ENCODE data around the gene CTSF. TPM values are rescaled to one million over a fixed set of nuclear protein-coding genes. Genes with fewer than 3 reads are reported as not detected.
"Not testable (repeated sequence)": the region's sequence is repeated elsewhere in the genome, so short reads cannot be mapped to it uniquely, and the experiment has no call there.

Gene CTSF
- total RNA-seq, 1 experiment from 2014 or later = 3.7 TPM

DNA sequence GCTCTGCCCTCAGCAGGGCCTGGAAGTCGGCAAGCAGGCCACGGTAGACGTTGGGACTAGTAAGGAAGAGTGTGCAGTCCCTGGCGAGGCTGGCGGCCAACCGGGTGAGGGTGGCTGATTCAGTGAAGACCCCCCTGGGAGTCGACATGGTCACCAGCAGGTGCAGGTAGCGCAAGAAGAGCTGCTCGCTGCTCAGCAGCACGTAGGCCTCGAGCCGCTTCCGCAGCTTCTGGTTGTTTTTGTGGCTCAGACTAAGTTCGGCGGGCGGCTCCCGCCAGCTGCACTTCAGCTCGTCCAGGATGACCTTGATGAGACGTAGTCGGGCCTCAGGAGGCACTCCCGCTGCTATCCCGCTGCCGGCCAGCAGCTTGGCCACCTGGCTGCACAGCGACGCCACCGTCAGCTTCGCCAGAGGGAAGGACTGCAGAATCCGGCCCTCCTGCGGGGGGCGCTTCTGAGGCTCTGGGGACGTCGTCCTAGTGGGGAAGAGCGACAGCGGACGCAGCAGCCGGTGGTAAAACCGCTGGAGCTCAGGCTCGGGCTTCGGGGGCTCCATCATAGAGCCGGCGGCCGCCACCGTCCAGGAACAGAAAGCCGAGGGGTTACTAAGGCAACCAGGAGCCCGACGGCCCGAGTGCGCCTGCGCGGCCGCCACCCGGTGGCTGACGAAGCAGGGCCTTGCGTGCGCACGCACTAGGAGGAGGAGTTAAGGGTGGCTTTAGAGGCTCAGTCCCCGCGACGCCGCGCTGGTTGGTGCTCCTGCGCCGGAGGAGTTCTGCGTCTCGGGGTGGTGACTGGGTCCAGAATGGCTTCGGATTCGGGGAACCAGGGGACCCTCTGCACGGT, 24.3 kb upstream of the CTSF start, which contains the start of the genes CCDC87 and CCS:
CCDC87 (minus strand) TSS at position 607 of the 846 bp plus-strand sequence; CDS start at position 559, 48 bp downstream.
CCS (plus strand) TSS at position 729 of the 846 bp plus-strand sequence; CDS start at position 806, 77 bp downstream.
- Histone ChIP-seq H3K27ac (ENCODE audit: low read depth, low read length, poor library complexity, severe bottlenecking) (peak within 1 kb of the TSS; percentile 72), H3K9me3 (ENCODE audit: low read depth, low read length, poor library complexity, severe bottlenecking) (no peaks in the 10 kb centered on the region), H3K4me3 (ENCODE audit: low read depth, low read length, poor library complexity, severe bottlenecking) (peak within 1 kb of the TSS; percentile 65), H3K4me1 (ENCODE audit: insufficient read depth, low read length, poor library complexity, severe bottlenecking) (peaks cover 9% of the 10 kb centered on the region), H3K27me3 (replicated peaks; ENCODE audit: insufficient read depth, low read depth, low read length, poor library complexity) (no peaks in the 10 kb centered on the region), H3K36me3 (ENCODE audit: insufficient read depth, low read length, poor library complexity, severe bottlenecking) (no peaks in the 10 kb centered on the region)
- DNase-seq (ENCODE audit: low spot score) = peak; percentile 98
- ChIA-PET CTCF (interaction anchor here (0.5 to 1.0 kb wide), 3 partner anchors 11 to 86 kb away, joined by 5 to 10 read pairs (median 6); no protein-coding TSS in a partner anchor), POLR2A (ENCODE audit: low non-redundant PET) (interaction anchor here (0.5 kb wide), 2 partner anchors 46 to 456 kb away, joined by 3 to 4 read pairs; no protein-coding TSS in a partner anchor)
- no TSS peak for BruUV-seq (replicated peaks)
- intact Hi-C loops (cut with micrococcal nuclease; ENCODE audit: unreplicated experiment) = no loop called here
- TF ChIP-seq, protein P1, sequence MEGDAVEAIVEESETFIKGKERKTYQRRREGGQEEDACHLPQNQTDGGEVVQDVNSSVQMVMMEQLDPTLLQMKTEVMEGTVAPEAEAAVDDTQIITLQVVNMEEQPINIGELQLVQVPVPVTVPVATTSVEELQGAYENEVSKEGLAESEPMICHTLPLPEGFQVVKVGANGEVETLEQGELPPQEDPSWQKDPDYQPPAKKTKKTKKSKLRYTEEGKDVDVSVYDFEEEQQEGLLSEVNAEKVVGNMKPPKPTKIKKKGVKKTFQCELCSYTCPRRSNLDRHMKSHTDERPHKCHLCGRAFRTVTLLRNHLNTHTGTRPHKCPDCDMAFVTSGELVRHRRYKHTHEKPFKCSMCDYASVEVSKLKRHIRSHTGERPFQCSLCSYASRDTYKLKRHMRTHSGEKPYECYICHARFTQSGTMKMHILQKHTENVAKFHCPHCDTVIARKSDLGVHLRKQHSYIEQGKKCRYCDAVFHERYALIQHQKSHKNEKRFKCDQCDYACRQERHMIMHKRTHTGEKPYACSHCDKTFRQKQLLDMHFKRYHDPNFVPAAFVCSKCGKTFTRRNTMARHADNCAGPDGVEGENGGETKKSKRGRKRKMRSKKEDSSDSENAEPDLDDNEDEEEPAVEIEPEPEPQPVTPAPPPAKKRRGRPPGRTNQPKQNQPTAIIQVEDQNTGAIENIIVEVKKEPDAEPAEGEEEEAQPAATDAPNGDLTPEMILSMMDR (conservative IDR thresholded peaks at IDR 0.05; ENCODE audit: low read depth, low read length) = peak; percentile 70
- TF ChIP-seq EZH2 (IDR thresholded peaks at IDR 0.05; ENCODE audit: borderline replicate concordance, low read depth, low read length, poor library complexity, severe bottlenecking) = no peak

DNA sequence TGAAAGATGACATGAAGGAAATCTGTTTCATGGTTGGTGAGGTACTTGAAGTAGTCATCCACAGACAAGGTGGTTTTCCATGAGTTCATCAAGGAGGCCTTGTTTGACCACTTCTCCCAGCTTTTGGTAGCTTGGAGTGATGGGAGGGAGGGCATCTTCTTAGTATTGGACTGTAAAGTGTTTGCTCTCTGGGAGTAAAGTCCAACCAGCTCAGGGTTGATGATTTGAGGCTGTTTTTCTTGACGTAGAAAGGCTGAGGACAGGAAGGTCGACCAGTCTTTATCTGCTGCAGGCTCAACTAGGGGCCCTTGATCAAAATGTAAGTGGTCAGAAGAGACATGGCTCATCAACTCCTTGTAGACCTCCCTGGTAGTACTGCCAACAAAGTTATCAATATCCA, 22.8 kb upstream of the CTSF start:
- Histone ChIP-seq H3K4me1 (ENCODE audit: insufficient read depth, low read length, poor library complexity, severe bottlenecking) (peaks cover 9% of the 10 kb centered on the region), H3K4me3 (ENCODE audit: low read depth, low read length, poor library complexity, severe bottlenecking) (no peak overlapping the region), H3K27me3 (replicated peaks; ENCODE audit: insufficient read depth, low read depth, low read length, poor library complexity) (no peaks in the 10 kb centered on the region), H3K27ac (ENCODE audit: low read depth, low read length, poor library complexity, severe bottlenecking) (no peak overlapping the region), H3K36me3 (ENCODE audit: insufficient read depth, low read length, poor library complexity, severe bottlenecking) (no peaks in the 10 kb centered on the region), H3K9me3 (ENCODE audit: low read depth, low read length, poor library complexity, severe bottlenecking) (no peaks in the 10 kb centered on the region)
- ChIA-PET POLR2A (ENCODE audit: low non-redundant PET) (no interaction called here), CTCF (no interaction called here)
- intact Hi-C loops (cut with micrococcal nuclease; ENCODE audit: unreplicated experiment) = no loop called here
- TSS peak; percentile 49 for BruUV-seq (replicated peaks)
- TF ChIP-seq EZH2 (IDR thresholded peaks at IDR 0.05; ENCODE audit: borderline replicate concordance, low read depth, low read length, poor library complexity, severe bottlenecking) = no peak
- TF ChIP-seq, protein P1 (conservative IDR thresholded peaks at IDR 0.05; ENCODE audit: low read depth, low read length) = no peak
- DNase-seq (ENCODE audit: low spot score) = no peak

DNA sequence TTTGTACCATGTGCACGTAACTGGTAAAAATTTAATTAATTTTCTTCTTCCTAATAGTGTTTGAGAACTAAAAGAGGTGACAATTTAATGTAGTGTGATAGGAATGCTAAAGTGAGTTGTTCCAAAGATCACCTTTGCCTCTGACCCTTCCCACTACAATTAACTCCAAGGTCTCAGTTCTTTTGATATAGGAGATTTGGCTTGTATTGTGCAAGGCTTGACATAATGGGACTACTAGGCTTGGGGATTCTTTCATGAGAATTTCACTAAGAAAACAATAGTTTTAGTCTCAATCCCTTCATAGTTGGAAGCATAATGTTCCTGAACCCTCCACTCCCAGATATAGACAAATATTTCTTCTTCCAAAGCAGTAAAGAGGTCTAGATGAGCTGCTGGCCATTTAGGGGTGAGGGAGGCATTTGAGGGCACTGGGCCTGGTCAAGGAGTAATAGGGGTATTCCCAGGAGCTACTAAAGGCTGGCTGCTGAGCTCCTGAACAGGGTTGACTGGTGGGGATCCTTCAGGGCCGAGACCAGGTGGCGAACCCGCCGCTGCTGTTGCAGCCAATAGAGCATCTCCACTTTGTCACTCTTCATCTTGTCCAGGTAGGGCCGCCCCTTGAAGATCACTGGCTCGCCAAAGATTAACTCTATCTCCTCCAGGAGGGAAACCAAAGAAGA, 21.7 kb upstream of the CTSF start:
- Histone ChIP-seq H3K4me1 (ENCODE audit: insufficient read depth, low read length, poor library complexity, severe bottlenecking) (peaks cover 2% of the 10 kb centered on the region), H3K9me3 (ENCODE audit: low read depth, low read length, poor library complexity, severe bottlenecking) (no peaks in the 10 kb centered on the region), H3K36me3 (ENCODE audit: insufficient read depth, low read length, poor library complexity, severe bottlenecking) (no peaks in the 10 kb centered on the region), H3K27ac (ENCODE audit: low read depth, low read length, poor library complexity, severe bottlenecking) (no peak overlapping the region), H3K27me3 (replicated peaks; ENCODE audit: insufficient read depth, low read depth, low read length, poor library complexity) (no peaks in the 10 kb centered on the region), H3K4me3 (ENCODE audit: low read depth, low read length, poor library complexity, severe bottlenecking) (no peak overlapping the region)
- ChIA-PET CTCF (no interaction called here), POLR2A (ENCODE audit: low non-redundant PET) (no interaction called here)
- no TSS peak for BruUV-seq (replicated peaks)
- intact Hi-C loops (cut with micrococcal nuclease; ENCODE audit: unreplicated experiment) = no loop called here
- TF ChIP-seq EZH2 (IDR thresholded peaks at IDR 0.05; ENCODE audit: borderline replicate concordance, low read depth, low read length, poor library complexity, severe bottlenecking) = no peak
- TF ChIP-seq, protein P1 (conservative IDR thresholded peaks at IDR 0.05; ENCODE audit: low read depth, low read length) = no peak
- no peak for DNase-seq (ENCODE audit: low spot score)

DNA sequence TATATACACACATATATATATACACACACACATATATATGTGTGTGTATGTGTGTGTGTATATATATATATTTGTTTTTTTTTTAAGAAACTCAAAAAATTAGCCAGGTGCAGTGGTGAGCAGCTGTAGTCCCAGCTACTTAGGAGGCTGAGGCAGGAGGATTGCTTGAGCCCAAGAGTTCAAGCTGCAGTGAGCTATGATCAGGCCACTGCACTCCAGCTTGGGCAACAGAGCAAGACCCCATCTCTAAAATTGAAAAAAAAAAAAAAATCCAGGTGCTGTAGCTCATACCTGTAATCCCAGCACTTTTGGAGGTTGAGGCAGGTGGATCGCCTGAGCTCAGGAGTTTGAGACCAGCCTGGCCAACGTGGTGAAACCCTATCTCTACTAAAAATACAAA, 20.9 kb upstream of the CTSF start:
- BruUV-seq (replicated peaks); H3K27ac ChIP-seq (ENCODE audit: low read depth, low read length, poor library complexity, severe bottlenecking); H3K36me3 ChIP-seq (ENCODE audit: insufficient read depth, low read length, poor library complexity, severe bottlenecking); intact Hi-C loops (cut with micrococcal nuclease; ENCODE audit: unreplicated experiment); DNase-seq (ENCODE audit: low spot score); H3K4me3 ChIP-seq (ENCODE audit: low read depth, low read length, poor library complexity, severe bottlenecking); H3K27me3 ChIP-seq (replicated peaks; ENCODE audit: insufficient read depth, low read depth, low read length, poor library complexity); CTCF ChIA-PET; H3K9me3 ChIP-seq (ENCODE audit: low read depth, low read length, poor library complexity, severe bottlenecking); POLR2A ChIA-PET (ENCODE audit: low non-redundant PET); H3K4me1 ChIP-seq (ENCODE audit: insufficient read depth, low read length, poor library complexity, severe bottlenecking): not testable (repeated sequence)
